Coronary artery (tissue), 2 donors: ENCODE results near the gene SPANXN3.
"Not testable (repeated sequence)": the region's sequence is repeated elsewhere in the genome, so short reads cannot be mapped to it uniquely, and the experiment has no call there.

Source experiments
- DNase-seq: peaks from one replicate; pipeline ENCODE4 v3.0.0-alpha.2; 2017; ENCODE audit warnings: low spot score
- H3K27ac ChIP-seq, 2 donors: fragments of 200-600 bp; sonication (generic); one replicate each; pipeline ENCODE4 v1.5.1; 2016 to 2019
- H3K4me3 ChIP-seq: fragments of 200-600 bp; sonication (generic); 2 replicates; pipeline ENCODE4 v1.5.1; 2016; ENCODE audit warnings: mild to moderate bottlenecking, moderate library complexity
- TF ChIP-seq, protein P1 (sequence below): fragments of 200-600 bp; sonication (generic); IDR thresholded peaks from one replicate; pipeline ENCODE4 v1.5.1; 2019; ENCODE audit warnings: antibody characterized with exemption

SPANXN3 gene

GRCh38 chrX:143517375-143517774 is at the start of gene SPANXN3:
SPANXN3 (minus strand) TSS chrX:143517475; CDS start chrX:143517391, 84 bp downstream.
- not testable (repeated sequence) for H3K27ac ChIP-seq, H3K4me3 ChIP-seq, DNase-seq

DNA sequence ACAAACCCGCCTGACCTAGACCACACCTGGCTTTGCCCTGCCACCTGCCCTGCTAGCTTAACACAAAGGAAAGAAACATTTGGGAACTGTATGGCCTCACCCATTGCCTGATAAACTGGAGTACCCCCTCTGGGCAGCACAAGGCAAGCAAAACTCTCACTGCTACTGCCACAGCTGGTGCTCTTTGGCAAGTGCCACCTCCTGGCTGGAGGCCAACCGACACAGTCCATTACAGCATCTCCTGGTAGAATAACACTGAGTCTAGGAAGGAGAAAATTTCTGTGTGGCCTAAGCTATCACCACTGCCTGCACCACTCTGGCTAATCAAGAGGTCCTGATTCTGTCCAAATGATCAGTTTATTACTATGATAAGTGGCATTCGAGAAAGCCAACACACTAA is 18.9 kb upstream of the SPANXN3 start:
- TF ChIP-seq, protein P1, sequence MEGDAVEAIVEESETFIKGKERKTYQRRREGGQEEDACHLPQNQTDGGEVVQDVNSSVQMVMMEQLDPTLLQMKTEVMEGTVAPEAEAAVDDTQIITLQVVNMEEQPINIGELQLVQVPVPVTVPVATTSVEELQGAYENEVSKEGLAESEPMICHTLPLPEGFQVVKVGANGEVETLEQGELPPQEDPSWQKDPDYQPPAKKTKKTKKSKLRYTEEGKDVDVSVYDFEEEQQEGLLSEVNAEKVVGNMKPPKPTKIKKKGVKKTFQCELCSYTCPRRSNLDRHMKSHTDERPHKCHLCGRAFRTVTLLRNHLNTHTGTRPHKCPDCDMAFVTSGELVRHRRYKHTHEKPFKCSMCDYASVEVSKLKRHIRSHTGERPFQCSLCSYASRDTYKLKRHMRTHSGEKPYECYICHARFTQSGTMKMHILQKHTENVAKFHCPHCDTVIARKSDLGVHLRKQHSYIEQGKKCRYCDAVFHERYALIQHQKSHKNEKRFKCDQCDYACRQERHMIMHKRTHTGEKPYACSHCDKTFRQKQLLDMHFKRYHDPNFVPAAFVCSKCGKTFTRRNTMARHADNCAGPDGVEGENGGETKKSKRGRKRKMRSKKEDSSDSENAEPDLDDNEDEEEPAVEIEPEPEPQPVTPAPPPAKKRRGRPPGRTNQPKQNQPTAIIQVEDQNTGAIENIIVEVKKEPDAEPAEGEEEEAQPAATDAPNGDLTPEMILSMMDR: no peak
- Histone ChIP-seq H3K27ac (no peak overlapping the region), H3K4me3 (no peak overlapping the region)
- no peak for DNase-seq

DNA sequence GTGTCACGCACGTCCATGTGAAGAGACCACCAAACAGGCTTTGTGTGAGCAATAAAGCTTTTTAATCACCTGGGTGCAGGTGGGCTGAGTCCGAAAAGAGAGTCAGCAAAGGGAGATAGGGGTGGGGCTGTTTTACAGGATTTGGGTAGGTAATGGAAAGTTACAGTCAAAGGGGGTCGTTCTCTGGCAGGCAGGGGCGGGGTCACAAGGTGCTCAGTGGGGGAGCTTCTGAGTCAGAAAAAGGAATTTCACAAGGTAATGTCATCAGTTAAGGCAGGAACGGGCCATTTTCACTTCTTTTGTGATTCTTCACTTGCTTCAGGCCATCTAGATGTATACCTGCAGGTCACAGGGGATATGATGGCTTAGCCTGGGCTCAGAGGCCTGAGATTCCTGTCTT is 15.1 kb downstream of the SPANXN3 start:
- H3K4me3 ChIP-seq, H3K27ac ChIP-seq, DNase-seq: not testable (repeated sequence)

- DNase-seq: no peak
- Histone ChIP-seq H3K4me3 (no peak overlapping the region), H3K27ac (no peak overlapping the region)
- TF ChIP-seq, protein P1: no peak
These were observed 16.5 kb downstream of the SPANXN3 start for GRCh38 chrX:143500751-143501150.

GRCh38 chrX:143486105-143486504 is 31.2 kb downstream of the SPANXN3 start:
- Histone ChIP-seq H3K27ac (no peak overlapping the region), H3K4me3 (no peak overlapping the region)
- no peak for DNase-seq
- TF ChIP-seq, protein P1: no peak

- TF ChIP-seq, protein P1: no peak
- no peak for DNase-seq
These were observed 40.5 kb downstream of the SPANXN3 start for GRCh38 chrX:143476751-143477150.

DNA sequence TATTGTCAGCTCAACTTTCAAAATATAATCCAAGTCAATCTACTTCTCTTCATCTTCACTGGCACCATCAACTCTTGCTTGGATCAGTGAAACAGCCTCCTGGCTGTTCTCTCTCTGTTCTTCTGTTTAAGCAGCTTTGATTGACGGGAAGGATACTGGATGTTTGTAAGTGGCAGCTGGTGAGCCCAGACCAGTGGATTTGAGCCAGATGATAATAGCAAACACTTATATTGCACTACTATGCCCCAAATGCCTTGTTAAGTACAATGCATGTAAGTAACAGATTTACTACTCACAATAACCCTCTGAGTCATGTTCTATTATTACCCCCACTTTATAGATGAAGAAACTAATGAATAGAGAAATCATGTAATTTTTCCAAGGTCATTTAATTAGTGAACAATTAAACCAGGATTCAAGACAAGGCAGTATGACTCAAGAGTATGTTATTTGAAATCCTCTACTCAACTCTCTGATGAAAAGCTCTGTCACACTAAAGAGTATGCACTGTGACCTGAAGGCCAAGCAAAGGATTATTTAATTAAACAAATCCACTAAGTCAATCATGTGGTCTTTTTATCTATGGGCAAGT is 44.8 kb downstream of the SPANXN3 start:
- no peak overlapping the region for H3K27ac ChIP-seq
- DNase-seq: no peak
- TF ChIP-seq, protein P1: no peak
- H3K4me3 ChIP-seq: no peak overlapping the region

More at GRCh38 chrX:143476751-143477150, 40.5 kb downstream of the SPANXN3 start:
- no peak overlapping the region for H3K27ac ChIP-seq
- H3K4me3 ChIP-seq: no peak overlapping the region

DNA sequence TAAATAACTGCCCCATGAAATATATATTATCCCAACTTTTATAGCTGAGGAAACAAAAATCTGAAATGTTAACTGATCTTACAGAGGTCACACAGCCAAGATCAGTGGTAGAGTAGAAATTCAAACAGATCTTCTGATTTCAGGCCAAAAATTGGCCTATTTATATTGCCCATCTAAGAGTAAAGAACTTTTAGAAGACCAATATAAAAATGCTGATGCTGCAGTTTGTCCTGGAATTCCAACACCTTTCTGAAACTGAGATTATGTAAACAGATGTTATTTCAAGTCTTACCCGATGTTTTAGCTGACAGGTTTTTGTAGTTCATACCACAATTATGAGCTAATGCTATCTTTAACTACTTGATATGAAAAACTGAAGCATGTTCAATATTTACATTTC is 51.1 kb downstream of the SPANXN3 start:
- TF ChIP-seq, protein P1: no peak
- Histone ChIP-seq H3K4me3 (no peak overlapping the region), H3K27ac (no peak overlapping the region)
- no peak for DNase-seq
